ENCODE results near the gene SSTR4. TPM values are rescaled to one million over a fixed set of nuclear protein-coding genes. Genes with fewer than 3 reads are reported as not detected.

SSTR4 gene
- total and polyA plus RNA-seq, 9 of the 15 experiments (the other 6 are each of a cell fraction or from before 2014, with no cell fraction given): not detected

GRCh38 chr20:23007886-23008655 is 27.0 kb upstream of the SSTR4 start:
- H4K20me1 ChIP-seq (replicated peaks; ENCODE audit: control insufficient read depth, insufficient read depth, low read length): no peaks in the 10 kb centered on the region
- H3K9me3 ChIP-seq (replicated peaks; ENCODE audit: control insufficient read depth, insufficient read depth, low read depth, low read length): no peaks in the 10 kb centered on the region
- H3K4me1 ChIP-seq (replicated peaks in 1 of 2; ENCODE audit: control insufficient read depth in 2 of 2, insufficient read depth in 2 of 2, low read length in 2 of 2): no peaks in the 10 kb centered on the region; a peak in 2 of 5 replicates
- no peak overlapping the region for H3K9ac ChIP-seq (ENCODE audit: insufficient read depth in 1 of 2, low read depth in 2 of 2, low read length in 2 of 2)
- no peaks in the 10 kb centered on the region for H3K27me3 ChIP-seq (ENCODE audit: control insufficient read depth in 2 of 2, insufficient read depth in 2 of 2, low read length in 2 of 2)
- CTCF ChIA-PET (ENCODE audit: low intra/inter-chr PET ratio): no interaction called here
- no peak for ATAC-seq
- H2AFZ ChIP-seq (ENCODE audit: low read depth, low read length): no peak overlapping the region
- no peak overlapping the region for H3K27ac ChIP-seq (ENCODE audit: extremely low read depth, low read depth, low read length)
- no peaks in the 10 kb centered on the region for H3K79me2 ChIP-seq (ENCODE audit: control insufficient read depth, insufficient read depth, low read length)
- H3K4me3 ChIP-seq: no peak overlapping the region
- H3K4me2 ChIP-seq (ENCODE audit: insufficient read depth, low read length): no peak overlapping the region
- WGBS (ENCODE audit: insufficient coverage, low coverage, missing lambda C conversion rate): 20% methylated on average over 9 of the region's 9 CpGs
- in situ Hi-C loops (cut with MboI) (no loop called here), intact Hi-C loops (cut with micrococcal nuclease) (no loop called here)
- no peak for TF ChIP-seq TBL1XR1 (IDR thresholded peaks at IDR 0.05; ENCODE audit: low read length in 2 of 2)
- no peak for TF ChIP-seq ARID3B (CRISPR knock-in tag; IDR thresholded peaks at IDR 0.05; ENCODE audit: borderline replicate concordance)
- no peak for TF ChIP-seq PRDM10 (IDR thresholded peaks at IDR 0.05; ENCODE audit: partially characterized antibody)
- TF ChIP-seq ZBTB7A (IDR thresholded peaks at IDR 0.05; ENCODE audit: borderline replicate concordance, control insufficient read depth, low read depth, low read length): no peak
- no peak for TF ChIP-seq POLR2AphosphoS2 (IDR thresholded peaks at IDR 0.05; ENCODE audit: low read length)
- no peak for TF ChIP-seq ZNF695 (CRISPR knock-in tag; IDR thresholded peaks at IDR 0.05)
- TF ChIP-seq ELF2 (CRISPR knock-in tag; IDR thresholded peaks at IDR 0.05): no peak
- no peak for TF ChIP-seq TSC22D4 (tag; IDR thresholded peaks at IDR 0.05)
- TF ChIP-seq HOXB6 (CRISPR knock-in tag; IDR thresholded peaks at IDR 0.05; ENCODE audit: borderline replicate concordance): no peak
- TF ChIP-seq KAT8 (IDR thresholded peaks at IDR 0.05; ENCODE audit: low read depth): no peak
- TF ChIP-seq IRF2 (CRISPR knock-in tag; IDR thresholded peaks at IDR 0.05): no peak
- TF ChIP-seq ZNF609 (CRISPR knock-in tag; IDR thresholded peaks at IDR 0.05; ENCODE audit: borderline replicate concordance): no peak
- BruUV-seq (replicated peaks): no TSS peak
- FAIRE-seq: no peak
- POLR2A ChIA-PET: interaction anchor here (0.6 kb wide), 1 partner anchor 311 kb away, joined by 3 read pairs; no protein-coding TSS in a partner anchor
- H3K36me3 ChIP-seq (ENCODE audit: control insufficient read depth, insufficient read depth, low read length): no peaks in the 10 kb centered on the region
- no peak for DNase-seq (ENCODE audit: extremely low read depth in 1 of 4, low spot score in 3 of 4)
- H3K9me1 ChIP-seq (ENCODE audit: control insufficient read depth, insufficient read depth, low read length): no peaks in the 10 kb centered on the region
